ENCODE data around the gene PCDH9.

GRCh38 chr13:67122251-67122650 is 107.9 kb downstream of the PCDH9 start:
- TF ChIP-seq, protein P1, sequence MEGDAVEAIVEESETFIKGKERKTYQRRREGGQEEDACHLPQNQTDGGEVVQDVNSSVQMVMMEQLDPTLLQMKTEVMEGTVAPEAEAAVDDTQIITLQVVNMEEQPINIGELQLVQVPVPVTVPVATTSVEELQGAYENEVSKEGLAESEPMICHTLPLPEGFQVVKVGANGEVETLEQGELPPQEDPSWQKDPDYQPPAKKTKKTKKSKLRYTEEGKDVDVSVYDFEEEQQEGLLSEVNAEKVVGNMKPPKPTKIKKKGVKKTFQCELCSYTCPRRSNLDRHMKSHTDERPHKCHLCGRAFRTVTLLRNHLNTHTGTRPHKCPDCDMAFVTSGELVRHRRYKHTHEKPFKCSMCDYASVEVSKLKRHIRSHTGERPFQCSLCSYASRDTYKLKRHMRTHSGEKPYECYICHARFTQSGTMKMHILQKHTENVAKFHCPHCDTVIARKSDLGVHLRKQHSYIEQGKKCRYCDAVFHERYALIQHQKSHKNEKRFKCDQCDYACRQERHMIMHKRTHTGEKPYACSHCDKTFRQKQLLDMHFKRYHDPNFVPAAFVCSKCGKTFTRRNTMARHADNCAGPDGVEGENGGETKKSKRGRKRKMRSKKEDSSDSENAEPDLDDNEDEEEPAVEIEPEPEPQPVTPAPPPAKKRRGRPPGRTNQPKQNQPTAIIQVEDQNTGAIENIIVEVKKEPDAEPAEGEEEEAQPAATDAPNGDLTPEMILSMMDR (IDR thresholded peaks at IDR 0.05): no peak
- TF ChIP-seq POLR2A (IDR thresholded peaks at IDR 0.05): no peak
